OCI-LY3 (cell line): Measurements from ENCODE around the gene LAMC2.

Experiments
- CTCF ChIP-seq: fragments of 200-600, 300-600 bp; sonication (generic); IDR thresholded peaks from 2 replicates; pipeline ENCODE4 v1.5.1; 2014; ENCODE audit warnings: antibody characterized with exemption, low read length, low read depth
- EZH2phosphoT487 ChIP-seq: fragments of 200-600 bp; shearing (Covaris generic); IDR thresholded peaks from 2 replicates; pipeline ENCODE4 v1.6.1; 2018; ENCODE audit warnings: antibody characterized with exemption, mixed run types, low read depth

DNA sequence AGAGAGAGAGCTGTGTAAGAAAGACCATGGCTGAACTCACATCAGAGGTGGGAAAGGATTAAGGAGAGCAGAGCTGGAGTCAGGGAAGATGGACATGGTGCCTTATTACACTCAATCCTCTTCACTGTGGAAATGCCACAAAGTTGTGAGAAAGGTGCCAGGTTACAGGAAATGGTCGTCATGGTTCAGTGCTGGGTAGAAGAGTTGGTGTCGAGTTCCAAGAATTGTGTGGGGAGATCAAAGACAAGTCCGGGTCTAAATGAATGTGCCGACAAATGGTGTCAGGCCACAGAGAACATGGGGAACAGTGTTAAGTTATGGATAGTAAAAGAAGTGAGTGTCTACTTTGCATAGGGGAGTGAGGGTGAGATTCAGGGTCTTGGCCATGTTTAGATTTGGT, 40.9 kb downstream of the LAMC2 start:
- TF ChIP-seq CTCF (no peak), EZH2phosphoT487 (no peak)
